ENCODE data around the gene ADCY9.

DNA sequence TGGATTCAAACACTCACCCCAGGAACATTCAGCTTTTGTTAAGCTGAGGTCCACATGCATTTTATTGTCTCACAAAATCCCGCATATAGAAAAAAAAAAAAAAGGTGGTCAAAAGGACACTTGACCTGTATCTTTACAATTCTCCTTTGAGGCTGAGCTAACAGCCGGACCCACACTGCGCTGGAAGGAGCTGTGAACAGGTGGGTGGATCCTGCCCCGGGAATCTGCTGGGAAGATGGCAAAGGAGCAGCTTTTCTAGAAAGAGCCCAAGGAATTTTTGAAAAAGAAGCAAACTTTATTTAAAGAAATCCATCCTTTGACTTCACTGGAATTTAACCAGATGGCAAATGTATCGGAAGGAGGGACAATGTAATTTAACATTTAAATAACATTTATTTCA, 108.1 kb downstream of the ADCY9 start:
- no peak for TF ChIP-seq GABPA (IDR thresholded peaks at IDR 0.05; ENCODE audit: low read depth)
- no peak for TF ChIP-seq CTCF (IDR thresholded peaks at IDR 0.05; ENCODE audit: insufficient read depth, low read length)
